ENCODE data around the gene MIEF1.
A peak's percentile ranks its signal among the peaks of the same experiment; 100 is the strongest.
"Not testable (repeated sequence)": the region's sequence is repeated elsewhere in the genome, so short reads cannot be mapped to it uniquely, and the experiment has no call there.

Gene MIEF1

DNA sequence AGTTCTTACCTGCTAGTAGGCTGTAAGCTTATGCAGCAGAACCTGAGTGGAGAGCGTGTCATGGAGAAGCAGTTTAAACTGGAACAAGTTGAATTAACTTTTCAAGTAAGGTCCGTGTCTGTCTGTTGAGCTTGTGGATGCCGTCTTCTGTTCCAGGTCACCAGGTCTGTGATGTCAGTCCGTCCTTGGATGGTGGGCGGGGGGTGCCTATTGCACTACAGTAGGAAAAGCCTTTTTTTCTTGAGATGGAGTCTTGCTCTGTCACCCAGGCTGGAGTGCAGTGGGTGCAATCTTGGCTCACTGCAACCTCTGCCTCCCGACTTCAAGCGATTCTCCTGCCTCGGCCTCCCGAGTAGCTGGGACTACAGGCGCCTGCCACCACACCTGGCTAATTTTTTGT, 4.9 kb downstream of the MIEF1 start:
- H3K9ac ChIP-seq (ENCODE audit: low read depth, low read length); H3K4me2 ChIP-seq (ENCODE audit: low read length); H3K9me3 ChIP-seq (replicated peaks; ENCODE audit: low read length); H3K4me3 ChIP-seq (ENCODE audit: low read length); H3K27me3 ChIP-seq (ENCODE audit: control insufficient read depth, insufficient read depth, low read length): not testable (repeated sequence)
- Histone ChIP-seq H3K4me1 (ENCODE audit: control insufficient read depth, insufficient read depth, low read length) (peaks cover 11% of the 10 kb centered on the region), H3K36me3 (ENCODE audit: insufficient read depth, low read length) (peaks cover 69% of the 10 kb centered on the region)

DNA sequence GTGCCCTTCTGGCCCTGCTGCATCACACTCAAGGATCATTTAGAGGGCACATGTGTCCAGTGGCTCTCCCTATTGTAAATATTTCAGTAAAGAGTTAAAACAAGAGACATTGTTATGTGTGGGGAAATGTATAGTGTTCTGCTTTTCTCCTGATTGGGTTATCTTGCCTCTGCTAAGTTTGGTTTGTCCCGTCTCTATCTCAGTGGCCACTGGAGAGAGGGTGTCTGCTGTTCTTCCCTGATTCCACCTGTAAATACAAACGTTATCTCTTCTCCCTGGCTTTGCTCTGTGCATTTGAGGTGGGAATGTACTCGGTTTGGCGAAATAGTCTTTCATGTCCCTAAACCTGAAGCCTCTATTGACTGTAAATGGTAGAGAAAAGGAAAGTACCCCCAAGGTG, 6.3 kb downstream of the MIEF1 start:
- Histone ChIP-seq H3K4me2 (ENCODE audit: low read length) (no peak overlapping the region), H3K4me3 (ENCODE audit: low read length) (no peak overlapping the region), H3K36me3 (ENCODE audit: insufficient read depth, low read length) (peaks cover 76% of the 10 kb centered on the region), H3K27me3 (ENCODE audit: control insufficient read depth, insufficient read depth, low read length) (no peaks in the 10 kb centered on the region), H3K4me1 (ENCODE audit: control insufficient read depth, insufficient read depth, low read length) (peaks cover 7% of the 10 kb centered on the region), H3K9me3 (replicated peaks; ENCODE audit: low read length) (no peaks in the 10 kb centered on the region), H3K9ac (ENCODE audit: low read depth, low read length) (no peak overlapping the region)

DNA sequence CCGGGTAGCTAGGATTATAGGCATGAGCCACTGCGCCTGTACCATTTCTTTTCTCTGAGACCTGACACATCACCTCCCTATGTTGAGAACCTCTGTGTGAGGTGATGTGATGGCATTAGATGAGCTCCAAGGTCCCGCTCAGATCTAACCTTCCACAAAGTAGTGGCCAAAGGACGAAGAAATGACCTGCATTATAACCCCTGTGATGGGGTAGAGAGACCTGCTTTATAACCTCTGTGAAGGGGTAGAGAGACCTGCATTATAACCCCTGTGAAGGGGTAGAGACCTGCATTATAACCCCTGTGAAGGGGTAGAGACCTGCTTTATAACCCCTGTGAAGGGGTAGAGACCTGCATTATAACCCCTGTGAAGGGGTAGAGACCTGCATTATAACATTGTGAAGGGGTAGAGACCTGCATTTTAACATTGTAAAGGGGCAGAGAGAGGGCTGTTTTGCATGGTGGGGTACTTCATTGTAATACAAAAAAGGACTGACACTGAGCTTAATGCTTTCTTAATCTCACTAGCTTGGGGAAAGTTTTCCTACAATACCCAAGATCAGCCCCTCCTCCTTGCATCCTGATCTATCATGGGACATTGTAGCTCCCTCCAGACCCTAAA, 8.5 kb downstream of the MIEF1 start:
- peaks cover 81% of the 10 kb centered on the region for H3K36me3 ChIP-seq (ENCODE audit: insufficient read depth, low read length)
- H3K27me3 ChIP-seq (ENCODE audit: control insufficient read depth, insufficient read depth, low read length) = no peaks in the 10 kb centered on the region
- H3K9me3 ChIP-seq (replicated peaks; ENCODE audit: low read length) = no peaks in the 10 kb centered on the region
- H3K4me3 ChIP-seq (ENCODE audit: low read length) = no peak overlapping the region
- no peak overlapping the region for H3K4me2 ChIP-seq (ENCODE audit: low read length)
- H3K9ac ChIP-seq (ENCODE audit: low read depth, low read length) = no peak overlapping the region
- H3K4me1 ChIP-seq (ENCODE audit: control insufficient read depth, insufficient read depth, low read length) = peaks cover 12% of the 10 kb centered on the region

DNA sequence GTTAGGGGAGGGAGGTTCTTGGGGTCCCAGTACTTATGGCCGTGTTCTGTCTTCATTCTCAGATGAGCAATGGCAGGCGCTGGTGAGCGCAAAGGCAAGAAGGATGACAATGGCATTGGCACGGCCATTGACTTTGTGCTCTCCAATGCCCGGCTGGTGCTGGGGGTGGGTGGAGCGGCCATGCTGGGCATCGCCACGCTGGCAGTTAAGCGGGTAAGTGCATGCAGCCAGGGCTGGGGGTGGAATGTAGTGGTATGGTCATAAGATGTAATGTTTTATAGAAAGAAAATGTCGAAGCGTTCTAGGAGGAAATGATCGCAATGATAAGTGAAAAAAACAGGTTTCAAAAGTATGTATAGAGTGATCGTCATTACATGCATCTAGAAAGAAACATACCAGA, 9.1 kb downstream of the MIEF1 start:
- Histone ChIP-seq H3K9me3 (replicated peaks; ENCODE audit: low read length) (no peaks in the 10 kb centered on the region), H3K36me3 (ENCODE audit: insufficient read depth, low read length) (peaks cover 76% of the 10 kb centered on the region), H3K4me3 (ENCODE audit: low read length) (no peak overlapping the region), H3K4me1 (ENCODE audit: control insufficient read depth, insufficient read depth, low read length) (peaks cover 16% of the 10 kb centered on the region), H3K9ac (ENCODE audit: low read depth, low read length) (no peak overlapping the region), H3K27me3 (ENCODE audit: control insufficient read depth, insufficient read depth, low read length) (no peaks in the 10 kb centered on the region), H3K4me2 (ENCODE audit: low read length) (no peak overlapping the region)

DNA sequence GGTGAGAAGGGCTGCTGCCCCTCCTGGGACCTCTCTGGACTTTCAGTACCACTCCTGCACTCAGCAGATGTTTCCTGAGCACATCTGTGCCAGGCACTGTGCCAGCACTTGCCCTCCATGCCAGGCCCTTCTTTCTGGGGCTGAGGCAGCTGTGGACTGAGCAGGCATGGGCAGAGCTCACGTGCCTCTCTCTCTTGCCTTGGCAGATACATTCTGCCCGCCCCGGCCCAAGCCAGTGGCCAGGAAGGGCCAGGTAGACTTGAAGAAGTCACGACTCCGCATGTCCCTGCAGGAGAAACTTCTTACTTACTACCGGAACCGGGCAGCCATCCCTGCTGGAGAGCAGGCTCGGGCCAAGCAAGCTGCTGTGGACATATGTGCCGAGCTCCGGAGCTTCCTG, 9.9 kb downstream of the MIEF1 start:
- H3K27me3 ChIP-seq (ENCODE audit: control insufficient read depth, insufficient read depth, low read length) = no peaks in the 10 kb centered on the region
- H3K9me3 ChIP-seq (replicated peaks; ENCODE audit: low read length) = no peaks in the 10 kb centered on the region
- H3K4me2 ChIP-seq (ENCODE audit: low read length) = no peak overlapping the region
- H3K4me3 ChIP-seq (ENCODE audit: low read length) = no peak overlapping the region
- no peak overlapping the region for H3K9ac ChIP-seq (ENCODE audit: low read depth, low read length)
- peaks cover 73% of the 10 kb centered on the region for H3K36me3 ChIP-seq (ENCODE audit: insufficient read depth, low read length)
- H3K4me1 ChIP-seq (ENCODE audit: control insufficient read depth, insufficient read depth, low read length) = peaks cover 16% of the 10 kb centered on the region

DNA sequence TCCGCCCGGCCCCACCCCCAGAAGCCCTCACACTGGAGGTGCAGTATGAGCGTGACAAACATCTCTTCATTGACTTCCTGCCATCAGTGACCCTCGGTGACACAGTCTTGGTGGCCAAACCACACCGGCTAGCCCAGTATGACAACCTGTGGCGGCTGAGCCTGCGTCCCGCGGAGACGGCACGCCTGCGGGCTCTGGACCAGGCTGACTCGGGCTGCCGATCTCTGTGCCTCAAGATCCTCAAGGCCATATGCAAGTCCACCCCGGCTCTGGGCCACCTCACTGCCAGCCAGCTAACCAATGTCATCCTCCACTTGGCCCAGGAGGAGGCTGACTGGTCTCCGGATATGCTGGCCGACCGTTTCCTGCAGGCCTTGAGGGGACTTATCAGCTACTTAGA, 11.7 kb downstream of the MIEF1 start:
- H3K4me1 ChIP-seq (ENCODE audit: control insufficient read depth, insufficient read depth, low read length) = peaks cover 24% of the 10 kb centered on the region
- no peak overlapping the region for H3K9ac ChIP-seq (ENCODE audit: low read depth, low read length)
- peaks cover 70% of the 10 kb centered on the region for H3K36me3 ChIP-seq (ENCODE audit: insufficient read depth, low read length)
- H3K9me3 ChIP-seq (replicated peaks; ENCODE audit: low read length) = no peaks in the 10 kb centered on the region
- H3K4me3 ChIP-seq (ENCODE audit: low read length) = no peak overlapping the region
- no peak overlapping the region for H3K4me2 ChIP-seq (ENCODE audit: low read length)
- H3K27me3 ChIP-seq (ENCODE audit: control insufficient read depth, insufficient read depth, low read length) = no peaks in the 10 kb centered on the region

DNA sequence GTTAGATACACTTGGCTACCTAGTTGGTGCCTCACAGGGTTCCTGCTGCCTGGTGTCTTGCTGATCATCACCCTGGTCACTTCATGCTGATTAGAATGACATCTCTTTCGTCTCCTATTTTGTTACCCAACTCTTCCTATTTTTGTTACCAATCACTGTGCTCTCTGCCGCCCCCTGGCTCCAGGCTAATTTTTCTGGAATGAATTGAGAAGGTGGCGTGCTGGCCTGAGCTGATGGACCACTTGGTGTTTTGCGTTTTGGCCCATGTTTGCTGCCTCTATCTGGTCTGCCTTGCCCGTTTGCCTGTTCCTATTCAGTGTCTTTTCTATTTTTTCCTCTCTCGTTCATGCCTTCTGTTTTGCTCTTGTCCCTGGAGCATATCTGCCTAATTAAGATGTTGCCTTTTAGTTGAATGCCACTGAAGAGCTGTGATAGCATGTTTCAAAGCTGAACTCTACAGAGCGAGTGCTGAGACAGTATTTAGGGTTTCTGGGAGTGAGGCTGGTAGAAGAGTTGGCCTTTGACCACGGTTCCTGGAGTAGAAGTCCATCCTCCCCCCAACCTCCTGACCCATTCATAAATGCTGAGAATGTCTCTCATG, 12.4 kb downstream of the MIEF1 start:
- no peak overlapping the region for H3K4me3 ChIP-seq (ENCODE audit: low read length)
- peaks cover 66% of the 10 kb centered on the region for H3K36me3 ChIP-seq (ENCODE audit: insufficient read depth, low read length)
- no peak overlapping the region for H3K4me2 ChIP-seq (ENCODE audit: low read length)
- H3K9me3 ChIP-seq (replicated peaks; ENCODE audit: low read length) = no peaks in the 10 kb centered on the region
- H3K4me1 ChIP-seq (ENCODE audit: control insufficient read depth, insufficient read depth, low read length) = peaks cover 29% of the 10 kb centered on the region
- H3K27me3 ChIP-seq (ENCODE audit: control insufficient read depth, insufficient read depth, low read length) = no peaks in the 10 kb centered on the region
- H3K9ac ChIP-seq (ENCODE audit: low read depth, low read length) = no peak overlapping the region

DNA sequence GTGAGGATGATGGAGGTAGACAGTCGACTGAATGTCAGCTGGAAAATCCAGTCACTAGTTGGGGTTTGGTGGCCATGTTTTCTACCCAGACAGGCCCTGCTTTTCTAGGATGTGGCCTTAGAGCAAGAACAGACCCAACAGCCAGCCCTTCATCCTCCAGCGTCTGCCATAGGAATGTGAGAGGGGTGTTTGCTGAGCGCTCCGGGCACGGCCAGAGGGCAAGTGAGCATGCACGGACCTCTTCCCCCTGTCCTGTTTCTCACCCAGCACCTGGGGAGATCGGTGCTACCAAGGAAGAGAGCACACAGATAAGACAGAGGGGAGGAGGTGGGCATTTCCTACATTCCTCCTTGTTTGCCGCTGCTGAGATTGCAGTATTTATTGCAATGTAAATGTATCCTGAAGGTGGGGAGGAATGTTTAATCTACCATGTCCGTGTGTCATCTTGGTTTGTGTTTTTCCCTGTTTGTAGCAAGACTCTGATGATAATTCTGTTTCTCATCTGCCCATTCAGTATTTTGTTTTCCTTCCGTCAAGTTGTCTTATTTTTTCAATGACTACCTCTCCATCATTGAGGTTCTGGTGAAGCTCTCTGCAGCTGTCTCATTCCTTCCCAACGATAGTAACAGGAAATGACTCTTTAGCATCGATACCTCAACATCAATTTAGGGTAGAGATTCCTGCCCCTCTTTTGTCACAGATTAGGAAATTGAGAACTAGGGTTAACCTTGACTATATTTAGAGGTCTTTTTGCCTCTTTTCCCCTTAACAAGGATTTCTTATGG, 13.4 kb downstream of the MIEF1 start:
- Histone ChIP-seq H3K4me1 (ENCODE audit: control insufficient read depth, insufficient read depth, low read length) (peaks cover 29% of the 10 kb centered on the region), H3K9me3 (replicated peaks; ENCODE audit: low read length) (no peaks in the 10 kb centered on the region), H3K27me3 (ENCODE audit: control insufficient read depth, insufficient read depth, low read length) (no peaks in the 10 kb centered on the region), H3K9ac (ENCODE audit: low read depth, low read length) (peak overlapping the region; percentile 27), H3K4me2 (ENCODE audit: low read length) (peak overlapping the region; percentile 27), H3K4me3 (ENCODE audit: low read length) (no peak overlapping the region), H3K36me3 (ENCODE audit: insufficient read depth, low read length) (peaks cover 59% of the 10 kb centered on the region)

DNA sequence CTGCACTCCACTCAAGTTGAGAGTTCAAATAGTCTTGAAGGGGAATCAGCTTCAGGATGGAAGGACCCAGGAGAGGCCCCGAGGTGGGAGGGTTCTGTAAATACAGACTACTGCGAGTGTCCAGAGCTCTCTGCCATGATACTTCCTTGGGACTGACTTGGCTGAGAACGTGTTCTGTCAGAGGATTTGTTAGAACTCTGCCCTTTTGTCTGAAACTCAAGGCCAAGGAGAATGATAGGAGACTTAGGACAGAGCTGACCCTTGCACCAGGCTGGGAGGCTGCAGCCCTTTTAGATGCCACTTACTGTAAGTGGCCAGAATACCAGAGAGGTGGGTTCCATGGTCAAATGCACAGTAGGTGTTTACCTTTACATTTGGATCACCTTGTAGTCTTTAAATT, 15.4 kb downstream of the MIEF1 start:
- peaks cover 54% of the 10 kb centered on the region for H3K36me3 ChIP-seq (ENCODE audit: insufficient read depth, low read length)
- H3K9ac ChIP-seq (ENCODE audit: low read depth, low read length) = no peak overlapping the region
- H3K9me3 ChIP-seq (replicated peaks; ENCODE audit: low read length) = no peaks in the 10 kb centered on the region
- H3K4me2 ChIP-seq (ENCODE audit: low read length) = no peak overlapping the region
- no peak overlapping the region for H3K4me3 ChIP-seq (ENCODE audit: low read length)
- peaks cover 30% of the 10 kb centered on the region for H3K4me1 ChIP-seq (ENCODE audit: control insufficient read depth, insufficient read depth, low read length)
- no peaks in the 10 kb centered on the region for H3K27me3 ChIP-seq (ENCODE audit: control insufficient read depth, insufficient read depth, low read length)

DNA sequence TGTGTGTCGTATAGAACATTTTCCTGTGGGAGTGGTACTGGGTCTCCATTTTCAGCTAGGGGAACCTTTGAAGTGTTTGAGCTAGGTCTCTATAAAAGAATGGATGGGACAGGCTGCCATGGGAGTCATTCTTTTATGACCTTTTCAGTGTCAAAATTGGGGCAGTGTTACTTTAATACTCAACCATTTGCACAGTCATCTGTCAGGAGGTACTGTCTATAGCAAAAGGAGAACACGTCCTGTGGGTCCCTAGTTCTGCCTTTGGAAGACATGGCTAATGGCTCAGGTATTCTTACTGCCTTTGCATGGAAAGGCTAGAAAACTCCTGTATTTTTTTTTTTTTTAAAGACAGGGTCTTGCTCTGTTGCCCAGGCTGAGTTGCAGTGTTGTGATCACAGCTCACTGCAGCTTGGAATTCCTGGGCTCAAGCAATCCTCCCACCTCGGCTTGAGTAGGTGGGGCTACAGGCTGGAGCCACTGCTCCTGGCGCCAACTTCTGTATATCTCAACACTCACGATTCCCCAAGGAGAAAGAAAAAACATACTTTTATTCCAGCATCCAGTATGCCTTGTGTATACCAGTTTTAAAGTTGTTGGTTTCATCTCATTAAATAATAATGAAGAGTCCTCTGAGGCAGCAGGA, 16.2 kb downstream of the MIEF1 start:
- Histone ChIP-seq H3K36me3 (ENCODE audit: insufficient read depth, low read length) (peaks cover 61% of the 10 kb centered on the region), H3K4me3 (ENCODE audit: low read length) (peak overlapping the region; percentile 89), H3K9me3 (replicated peaks; ENCODE audit: low read length) (no peaks in the 10 kb centered on the region), H3K4me1 (ENCODE audit: control insufficient read depth, insufficient read depth, low read length) (peaks cover 38% of the 10 kb centered on the region), H3K9ac (ENCODE audit: low read depth, low read length) (peak overlapping the region; percentile 100), H3K27me3 (ENCODE audit: control insufficient read depth, insufficient read depth, low read length) (no peaks in the 10 kb centered on the region), H3K4me2 (ENCODE audit: low read length) (peak overlapping the region; percentile 95)

DNA sequence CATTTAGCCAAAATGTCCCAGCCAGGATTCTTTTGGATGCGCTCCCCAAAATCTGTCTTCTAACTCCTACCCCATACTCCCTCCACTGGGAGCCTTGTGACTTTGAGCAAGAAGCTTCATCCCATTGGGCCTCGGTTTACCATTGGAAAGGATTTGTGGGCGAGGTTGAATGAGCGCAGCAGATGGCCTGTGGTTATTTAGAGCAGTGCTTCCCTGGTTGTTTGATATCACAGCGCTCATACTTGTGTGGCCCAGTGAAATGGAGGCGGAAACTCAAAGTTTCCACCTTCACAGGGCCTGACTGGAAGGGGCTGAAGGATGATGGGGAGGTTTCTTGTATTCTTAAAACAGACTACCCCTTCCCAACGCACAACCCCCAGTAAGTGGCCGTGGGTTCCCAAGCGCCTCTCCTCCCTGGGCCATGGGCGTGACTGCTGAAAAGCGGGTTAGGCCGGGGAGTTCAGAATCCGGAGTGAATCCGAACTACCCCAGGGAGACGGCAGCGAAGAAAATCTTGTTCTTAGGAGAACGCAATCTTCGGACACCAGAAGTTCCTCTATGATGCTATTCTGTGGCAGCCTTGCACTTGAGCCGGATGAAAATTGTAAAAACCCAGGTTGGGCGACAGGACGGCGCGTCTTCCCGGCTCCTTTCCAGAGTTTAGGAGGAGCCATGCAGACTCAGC, 17.0 kb downstream of the MIEF1 start:
- Histone ChIP-seq H3K4me1 (ENCODE audit: control insufficient read depth, insufficient read depth, low read length) (peaks cover 39% of the 10 kb centered on the region), H3K36me3 (ENCODE audit: insufficient read depth, low read length) (peaks cover 57% of the 10 kb centered on the region), H3K9ac (ENCODE audit: low read depth, low read length) (peak overlapping the region; percentile 100), H3K4me3 (ENCODE audit: low read length) (peak overlapping the region; percentile 89), H3K9me3 (replicated peaks; ENCODE audit: low read length) (no peaks in the 10 kb centered on the region), H3K4me2 (ENCODE audit: low read length) (peak overlapping the region; percentile 95), H3K27me3 (ENCODE audit: control insufficient read depth, insufficient read depth, low read length) (no peaks in the 10 kb centered on the region)
